OCI-LY7 (cell line): Measurements from ENCODE around the gene BRCA2.

Experiments used
- EZH2phosphoT487 ChIP-seq: fragments of 200-600 bp; sonication (generic); IDR thresholded peaks from 2 replicates; pipeline ENCODE4 v1.6.1; 2018; ENCODE audit warnings: low read depth, borderline replicate concordance, mild to moderate bottlenecking, mixed run types, antibody characterized with exemption, low read length, moderate library complexity, mixed read lengths
- TF ChIP-seq, protein P1 (sequence below): fragments of 200-600 bp; sonication (generic); conservative IDR thresholded peaks from 2 replicates; pipeline ENCODE4 v1.5.1; 2014; ENCODE audit warnings: mild to moderate bottlenecking, antibody characterized with exemption, low read length, moderate library complexity, mixed read lengths

DNA sequence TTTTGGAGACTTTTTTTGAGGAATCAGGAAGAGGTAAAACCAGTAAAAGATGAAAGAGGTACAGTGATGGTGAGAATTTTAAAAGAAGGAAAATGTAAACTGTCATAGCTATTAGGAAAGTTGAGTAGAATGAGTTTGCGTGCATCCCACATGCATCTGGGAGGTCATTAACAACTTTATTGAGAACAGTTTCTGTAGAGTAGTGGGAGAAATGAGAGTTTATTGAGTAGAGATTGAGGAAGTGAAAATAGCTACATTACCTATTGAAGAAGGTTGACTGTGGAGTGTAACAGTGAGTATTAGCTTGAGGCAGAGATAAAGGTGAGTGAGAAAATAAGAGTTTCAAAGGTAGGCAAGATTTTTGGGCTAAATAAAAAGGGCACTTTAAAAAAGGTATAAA lies 38.7 kb downstream of the BRCA2 start:
- TF ChIP-seq, protein P1, sequence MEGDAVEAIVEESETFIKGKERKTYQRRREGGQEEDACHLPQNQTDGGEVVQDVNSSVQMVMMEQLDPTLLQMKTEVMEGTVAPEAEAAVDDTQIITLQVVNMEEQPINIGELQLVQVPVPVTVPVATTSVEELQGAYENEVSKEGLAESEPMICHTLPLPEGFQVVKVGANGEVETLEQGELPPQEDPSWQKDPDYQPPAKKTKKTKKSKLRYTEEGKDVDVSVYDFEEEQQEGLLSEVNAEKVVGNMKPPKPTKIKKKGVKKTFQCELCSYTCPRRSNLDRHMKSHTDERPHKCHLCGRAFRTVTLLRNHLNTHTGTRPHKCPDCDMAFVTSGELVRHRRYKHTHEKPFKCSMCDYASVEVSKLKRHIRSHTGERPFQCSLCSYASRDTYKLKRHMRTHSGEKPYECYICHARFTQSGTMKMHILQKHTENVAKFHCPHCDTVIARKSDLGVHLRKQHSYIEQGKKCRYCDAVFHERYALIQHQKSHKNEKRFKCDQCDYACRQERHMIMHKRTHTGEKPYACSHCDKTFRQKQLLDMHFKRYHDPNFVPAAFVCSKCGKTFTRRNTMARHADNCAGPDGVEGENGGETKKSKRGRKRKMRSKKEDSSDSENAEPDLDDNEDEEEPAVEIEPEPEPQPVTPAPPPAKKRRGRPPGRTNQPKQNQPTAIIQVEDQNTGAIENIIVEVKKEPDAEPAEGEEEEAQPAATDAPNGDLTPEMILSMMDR: no peak
- TF ChIP-seq EZH2phosphoT487: no peak
